ENCODE results near the gene ARPC1B.

Gene ARPC1B

GRCh38 chr7:99368750-99369389 lies 5.7 kb upstream of the ARPC1B start:
- Histone ChIP-seq H3K4ac (ENCODE audit: low read length) (no peak overlapping the region), H3K14ac (ENCODE audit: low read length) (no peak overlapping the region), H3K4me3 (ENCODE audit: low read length in 2 of 2) (no peak overlapping the region), H3K27ac (replicated peaks; ENCODE audit: low read length) (no peak overlapping the region), H3K9me3 (replicated peaks in 1 of 2; ENCODE audit: control insufficient read depth in 2 of 2, insufficient read depth in 1 of 2, low read depth in 1 of 2, low read length in 2 of 2) (no peaks in the 10 kb centered on the region), H2BK15ac (ENCODE audit: low read length) (no peak overlapping the region), H2BK12ac (ENCODE audit: low read length) (no peak overlapping the region), H4K91ac (ENCODE audit: low read depth, low read length, poor library complexity) (no peak overlapping the region), H3K27me3 (ENCODE audit: control insufficient read depth in 3 of 3, insufficient read depth in 3 of 3, low read depth in 1 of 3, low read length in 3 of 3) (no peaks in the 10 kb centered on the region), H3K4me1 (ENCODE audit: control insufficient read depth in 2 of 2, insufficient read depth in 1 of 2, low read depth in 1 of 2, low read length in 2 of 2) (peaks cover 0 to 8% of the 10 kb centered on the region in 2 donors), H3K18ac (ENCODE audit: low read length) (no peak overlapping the region), H2BK5ac (ENCODE audit: low read length) (no peak overlapping the region), H3K36me3 (replicated peaks in 1 of 2; ENCODE audit: control insufficient read depth in 2 of 2, insufficient read depth in 2 of 2, low read length in 2 of 2) (peaks cover 12 to 47% of the 10 kb centered on the region in 2 donors), H2BK120ac (ENCODE audit: low read depth, low read length) (no peak overlapping the region), H3K4me2 (ENCODE audit: insufficient read depth, low read length, poor library complexity, severe bottlenecking) (no peak overlapping the region), H2AFZ (ENCODE audit: low read length) (no peak overlapping the region), H3K9ac (ENCODE audit: low read depth, low read length, poor library complexity) (no peak overlapping the region), H3K23ac (ENCODE audit: low read depth, low read length, poor library complexity) (no peak overlapping the region), H2AK5ac (ENCODE audit: low read depth, low read length) (no peak overlapping the region), H3K79me1 (ENCODE audit: low read depth, low read length) (no peaks in the 10 kb centered on the region), H4K8ac (ENCODE audit: low read depth, low read length) (no peak overlapping the region)
- DNase-seq (ENCODE audit: low spot score), result no peak
- no CpG with 5 or more reads among the region's 13 CpGs for WGBS, 2 donors (ENCODE audit: extremely low coverage in 2 of 2, insufficient read length in 2 of 2, insufficient replicate concordance in 1 of 2)

DNA sequence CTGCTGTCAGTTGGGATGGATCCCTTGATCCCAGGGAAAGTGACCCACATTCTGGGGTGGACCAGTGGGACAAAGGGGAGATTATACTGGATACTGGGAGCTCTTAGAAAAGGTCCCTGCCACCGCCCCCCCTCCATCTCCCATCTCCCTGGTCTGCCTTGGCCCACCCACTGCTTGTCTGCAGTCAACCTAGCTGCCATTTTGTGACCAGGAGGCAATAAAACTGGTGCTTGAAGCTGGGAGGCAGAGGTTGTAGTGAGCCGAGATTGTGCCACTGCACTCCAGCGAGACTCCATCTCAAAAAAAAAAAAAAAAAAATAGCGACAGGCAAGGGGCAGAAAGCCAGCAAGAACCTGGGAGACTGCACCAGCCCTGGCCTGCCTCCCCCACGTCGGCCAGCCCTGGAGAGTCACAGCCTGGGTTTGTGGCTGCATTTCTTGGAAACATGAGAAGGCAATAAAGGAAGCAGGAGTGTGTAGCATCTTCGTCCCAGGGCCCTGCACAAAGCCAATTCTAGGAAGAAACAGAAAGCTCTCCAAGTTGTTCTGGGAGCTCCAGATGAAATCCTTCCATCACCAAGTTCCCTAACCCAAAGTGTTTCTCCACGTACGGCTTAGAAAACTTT lies 4.7 kb upstream of the ARPC1B start:
- H3K14ac ChIP-seq (ENCODE audit: low read length), result no peak overlapping the region
- H2BK5ac ChIP-seq (ENCODE audit: low read length), result no peak overlapping the region
- H3K23ac ChIP-seq (ENCODE audit: low read depth, low read length, poor library complexity), result no peak overlapping the region
- no peaks in the 10 kb centered on the region for H3K27me3 ChIP-seq (ENCODE audit: control insufficient read depth in 3 of 3, insufficient read depth in 3 of 3, low read depth in 1 of 3, low read length in 3 of 3)
- WGBS, 2 donors (ENCODE audit: extremely low coverage in 2 of 2, insufficient read length in 2 of 2, insufficient replicate concordance in 1 of 2), result no CpG with 5 or more reads among the region's 9 CpGs
- no peak overlapping the region for H4K91ac ChIP-seq (ENCODE audit: low read depth, low read length, poor library complexity)
- no peaks in the 10 kb centered on the region for H3K79me1 ChIP-seq (ENCODE audit: low read depth, low read length)
- no peak overlapping the region for H3K4ac ChIP-seq (ENCODE audit: low read length)
- no peak overlapping the region for H2BK15ac ChIP-seq (ENCODE audit: low read length)
- no peak overlapping the region for H2AK5ac ChIP-seq (ENCODE audit: low read depth, low read length)
- no peak for DNase-seq (ENCODE audit: low spot score)
- H3K9me3 ChIP-seq (replicated peaks in 1 of 2; ENCODE audit: control insufficient read depth in 2 of 2, insufficient read depth in 1 of 2, low read depth in 1 of 2, low read length in 2 of 2), result no peaks in the 10 kb centered on the region
- H3K18ac ChIP-seq (ENCODE audit: low read length), result no peak overlapping the region
- no peak overlapping the region for H2BK12ac ChIP-seq (ENCODE audit: low read length)
- H2AFZ ChIP-seq (ENCODE audit: low read length), result no peak overlapping the region
- peaks cover 9 to 37% of the 10 kb centered on the region in 2 donors for H3K36me3 ChIP-seq (replicated peaks in 1 of 2; ENCODE audit: control insufficient read depth in 2 of 2, insufficient read depth in 2 of 2, low read length in 2 of 2)
- peaks cover 0 to 8% of the 10 kb centered on the region in 2 donors for H3K4me1 ChIP-seq (ENCODE audit: control insufficient read depth in 2 of 2, insufficient read depth in 1 of 2, low read depth in 1 of 2, low read length in 2 of 2)
- H4K8ac ChIP-seq (ENCODE audit: low read depth, low read length), result no peak overlapping the region
- no peak overlapping the region for H2BK120ac ChIP-seq (ENCODE audit: low read depth, low read length)
- H3K4me2 ChIP-seq (ENCODE audit: insufficient read depth, low read length, poor library complexity, severe bottlenecking), result no peak overlapping the region
- no peak overlapping the region for H3K4me3 ChIP-seq (ENCODE audit: low read length in 2 of 2)
- no peak overlapping the region for H3K9ac ChIP-seq (ENCODE audit: low read depth, low read length, poor library complexity)
- H3K27ac ChIP-seq (replicated peaks; ENCODE audit: low read length), result no peak overlapping the region

- Histone ChIP-seq H3K27me3 (ENCODE audit: control insufficient read depth in 3 of 3, insufficient read depth in 3 of 3, low read depth in 1 of 3, low read length in 3 of 3) (no peaks in the 10 kb centered on the region), H3K27ac (replicated peaks; ENCODE audit: low read length) (no peak overlapping the region), H2BK12ac (ENCODE audit: low read length) (no peak overlapping the region), H3K79me1 (ENCODE audit: low read depth, low read length) (no peaks in the 10 kb centered on the region), H3K4me1 (ENCODE audit: control insufficient read depth in 2 of 2, insufficient read depth in 1 of 2, low read depth in 1 of 2, low read length in 2 of 2) (peaks cover 0 to 7% of the 10 kb centered on the region in 2 donors), H2BK120ac (ENCODE audit: low read depth, low read length) (no peak overlapping the region), H2AFZ (ENCODE audit: low read length) (no peak overlapping the region), H3K36me3 (replicated peaks in 1 of 2; ENCODE audit: control insufficient read depth in 2 of 2, insufficient read depth in 2 of 2, low read length in 2 of 2) (peaks cover 4 to 22% of the 10 kb centered on the region in 2 donors), H4K91ac (ENCODE audit: low read depth, low read length, poor library complexity) (no peak overlapping the region), H3K9ac (ENCODE audit: low read depth, low read length, poor library complexity) (no peak overlapping the region), H3K23ac (ENCODE audit: low read depth, low read length, poor library complexity) (no peak overlapping the region), H3K18ac (ENCODE audit: low read length) (no peak overlapping the region), H2AK5ac (ENCODE audit: low read depth, low read length) (no peak overlapping the region), H3K14ac (ENCODE audit: low read length) (no peak overlapping the region), H3K4me3 (ENCODE audit: low read length in 2 of 2) (no peak overlapping the region), H3K4me2 (ENCODE audit: insufficient read depth, low read length, poor library complexity, severe bottlenecking) (no peak overlapping the region), H2BK15ac (ENCODE audit: low read length) (no peak overlapping the region), H3K4ac (ENCODE audit: low read length) (no peak overlapping the region), H3K9me3 (replicated peaks in 1 of 2; ENCODE audit: control insufficient read depth in 2 of 2, insufficient read depth in 1 of 2, low read depth in 1 of 2, low read length in 2 of 2) (no peaks in the 10 kb centered on the region), H4K8ac (ENCODE audit: low read depth, low read length) (no peak overlapping the region), H2BK5ac (ENCODE audit: low read length) (no peak overlapping the region)
- no CpG with 5 or more reads among the region's 11 CpGs for WGBS, 2 donors (ENCODE audit: extremely low coverage in 2 of 2, insufficient read length in 2 of 2, insufficient replicate concordance in 1 of 2)
- no peak for DNase-seq (ENCODE audit: low spot score)
Measured at GRCh38 chr7:99371376-99371920, 3.1 kb upstream of the ARPC1B start.

DNA sequence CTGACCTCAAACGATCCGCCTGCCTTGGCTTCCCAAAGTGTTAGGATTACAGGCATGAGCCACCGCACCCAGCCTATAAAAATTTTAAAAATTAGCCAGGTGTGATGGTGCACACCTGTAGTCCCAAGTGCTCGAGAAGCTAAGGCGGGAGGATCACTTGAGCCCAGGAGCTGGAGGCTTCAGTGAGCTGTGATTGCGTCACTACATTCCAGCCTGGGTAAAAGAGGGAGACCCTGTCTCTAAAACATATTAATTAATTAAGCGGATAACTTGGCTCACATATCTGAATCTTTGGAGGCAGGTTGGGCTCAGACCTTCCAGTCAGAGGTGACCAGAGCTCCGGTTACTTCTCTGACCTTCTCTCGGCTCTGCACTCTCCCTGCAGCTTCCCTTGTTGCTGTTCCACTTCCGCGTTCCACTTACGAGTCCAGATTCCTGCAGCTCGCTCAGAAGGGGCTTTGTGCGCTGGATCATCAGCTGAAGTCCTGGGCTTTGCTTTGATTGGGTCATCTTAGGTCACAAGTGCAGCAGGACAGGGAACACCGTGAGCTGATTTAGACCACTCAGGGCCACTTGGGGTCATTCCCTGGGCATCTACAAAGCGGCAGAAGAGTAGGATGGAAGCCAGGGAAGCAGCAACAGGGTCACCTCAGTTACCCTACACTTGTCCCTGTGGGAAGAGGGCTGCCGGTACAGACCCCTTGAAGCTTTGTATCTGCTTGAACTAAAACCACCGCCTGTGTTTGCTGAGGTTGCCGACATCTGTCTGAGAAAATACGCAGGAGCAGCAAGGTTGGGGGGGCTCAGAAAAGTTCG lies 2.0 kb upstream of the ARPC1B start:
- H3K79me1 ChIP-seq (ENCODE audit: low read depth, low read length), result no peaks in the 10 kb centered on the region
- no peak overlapping the region for H4K91ac ChIP-seq (ENCODE audit: low read depth, low read length, poor library complexity)
- H2BK12ac ChIP-seq (ENCODE audit: low read length), result no peak overlapping the region
- H3K27ac ChIP-seq (replicated peaks; ENCODE audit: low read length), result no peak overlapping the region
- peaks cover 0 to 6% of the 10 kb centered on the region in 2 donors for H3K4me1 ChIP-seq (ENCODE audit: control insufficient read depth in 2 of 2, insufficient read depth in 1 of 2, low read depth in 1 of 2, low read length in 2 of 2)
- no peak overlapping the region for H3K23ac ChIP-seq (ENCODE audit: low read depth, low read length, poor library complexity)
- H3K4me2 ChIP-seq (ENCODE audit: insufficient read depth, low read length, poor library complexity, severe bottlenecking), result no peak overlapping the region
- no peak overlapping the region for H2BK120ac ChIP-seq (ENCODE audit: low read depth, low read length)
- no peak overlapping the region for H3K18ac ChIP-seq (ENCODE audit: low read length)
- peaks cover 0 to 12% of the 10 kb centered on the region in 2 donors for H3K36me3 ChIP-seq (replicated peaks in 1 of 2; ENCODE audit: control insufficient read depth in 2 of 2, insufficient read depth in 2 of 2, low read length in 2 of 2)
- no peak overlapping the region for H3K9ac ChIP-seq (ENCODE audit: low read depth, low read length, poor library complexity)
- DNase-seq (ENCODE audit: low spot score), result no peak
- no peak overlapping the region for H4K8ac ChIP-seq (ENCODE audit: low read depth, low read length)
- H3K4ac ChIP-seq (ENCODE audit: low read length), result no peak overlapping the region
- no peaks in the 10 kb centered on the region for H3K27me3 ChIP-seq (ENCODE audit: control insufficient read depth in 3 of 3, insufficient read depth in 3 of 3, low read depth in 1 of 3, low read length in 3 of 3)
- H2BK15ac ChIP-seq (ENCODE audit: low read length), result peak overlapping the region; percentile 12
- WGBS, 2 donors (ENCODE audit: extremely low coverage in 2 of 2, insufficient read length in 2 of 2, insufficient replicate concordance in 1 of 2), result no CpG with 5 or more reads among the region's 21 CpGs
- no peaks in the 10 kb centered on the region for H3K9me3 ChIP-seq (replicated peaks in 1 of 2; ENCODE audit: control insufficient read depth in 2 of 2, insufficient read depth in 1 of 2, low read depth in 1 of 2, low read length in 2 of 2)
- no peak overlapping the region for H3K14ac ChIP-seq (ENCODE audit: low read length)
- H3K4me3 ChIP-seq (ENCODE audit: low read length in 2 of 2), result no peak overlapping the region
- peak overlapping the region; percentile 76 for H2AK5ac ChIP-seq (ENCODE audit: low read depth, low read length)
- no peak overlapping the region for H2BK5ac ChIP-seq (ENCODE audit: low read length)
- peak overlapping the region; percentile 25 for H2AFZ ChIP-seq (ENCODE audit: low read length)
